Right lobe of liver (tissue), 6 donors: Measurements from ENCODE around the gene HP1BP3. TPM values are rescaled to one million over a fixed set of nuclear protein-coding genes. Genes with fewer than 3 reads are reported as not detected.

Source experiments
- ATAC-seq, 4 donors: fragments of 200-7000 bp; cut with Tn5 transposase; one replicate each; pipeline ENCODE4 v1.9.1; 2020; ENCODE audit warnings: mild to moderate bottlenecking in 4 of 4, moderate library complexity in 4 of 4
- DNase-seq, 3 donors: peaks; one replicate each; pipeline ENCODE4 v3.0.0-alpha.2; 2020
- H3K27ac ChIP-seq, 3 donors: fragments of 200-600 bp; one replicate each; pipeline ENCODE4 v1.8.0; 2022
- H3K27me3 ChIP-seq, 2 donors: fragments of 200-600 bp; one replicate each; pipeline ENCODE4 v1.8.0; 2022
- H3K36me3 ChIP-seq, 4 donors: fragments of 200-600 bp; sonication (generic) in 1 of 4; one replicate each; pipeline versions ENCODE4 v1.5.1 to v1.8.0; 2017 to 2022; ENCODE audit warnings: control low read depth in 1 of 4
- H3K4me1 ChIP-seq, 4 donors: fragments of 200-600 bp; sonication (generic) in 1 of 4; one replicate each; pipeline versions ENCODE4 v1.5.1 to v1.8.0; 2017 to 2022; ENCODE audit warnings: control low read depth in 1 of 4
- H3K4me3 ChIP-seq, 3 donors: fragments of 200-600 bp; one replicate each; pipeline ENCODE4 v1.8.0; 2022
- H3K9me3 ChIP-seq, 4 donors: fragments of 200-600 bp; sonication (generic) in 1 of 4; one replicate each; pipeline versions ENCODE4 v1.5.1 to v1.8.0; 2017 to 2022; ENCODE audit warnings: control low read depth in 1 of 4
- CTCF ChIP-seq, 4 donors: fragments of 200-600 bp in 3 of 4; fragments of 450-650 bp in 1 of 4; IDR thresholded peaks; one replicate each; pipeline versions ENCODE4 v1.5.1 to v1.8.0; 2016 to 2022; ENCODE audit warnings: antibody characterized with exemption in 4 of 4, mild to moderate bottlenecking in 2 of 4
- POLR2A ChIP-seq: fragments of 450-650 bp; IDR thresholded peaks from one replicate; pipeline ENCODE4 v1.6.1; 2017; ENCODE audit warnings: antibody characterized with exemption, mild to moderate bottlenecking
- WGBS: methylation state at CpG from one replicate; pipeline ENCODE4 v1.1.6; 2018; ENCODE audit warnings: low coverage, low lambda C conversion rate; ENCODE audit not compliant: insufficient coverage; ENCODE audit errors: missing lambda C conversion rate; 5-methylcytosine and 5-hydroxymethylcytosine counted together
- intact Hi-C, 2 donors: fragments of 100-400 bp; cut with DNase I; formaldehyde crosslinking; loops; one replicate each; pipeline versions ENCODE4 v1.11.2 to v1.14.1; 2022
- long read RNA-seq: library from polyadenylated mRNA; unstranded; transcript quantifications from one replicate; pipeline ENCODE4 v2.0.0, GENCODE V29; 2019
- total RNA-seq, 6 experiments: library from RNA; depleted of rRNA in 2 of 6; stranded (reverse); fragments of >200 nt in 2 of 6; fragmentation: NEBNext Ultra II Directional in 3 of 6; extraction: Animal tissue kit (Norgen Biotek cat#: 25700) in 3 of 6; gene quantifications; one replicate each; pipeline versions ENCODE4 v1.1.0 to v1.2.4, GENCODE V29; 2016 to 2023
- donor health status: DM: no; HTN: yes; CAD: no.
- donor health status: DM: no; HTN: no; CAD: no.
- donor health status: DM: no; HTN: no; CAD: no.
- donor health status: DM: no; HTN: yes; CAD: no.
- donor health status: DM: no; HTN: yes; CAD: no.

The HP1BP3 gene, protein sequence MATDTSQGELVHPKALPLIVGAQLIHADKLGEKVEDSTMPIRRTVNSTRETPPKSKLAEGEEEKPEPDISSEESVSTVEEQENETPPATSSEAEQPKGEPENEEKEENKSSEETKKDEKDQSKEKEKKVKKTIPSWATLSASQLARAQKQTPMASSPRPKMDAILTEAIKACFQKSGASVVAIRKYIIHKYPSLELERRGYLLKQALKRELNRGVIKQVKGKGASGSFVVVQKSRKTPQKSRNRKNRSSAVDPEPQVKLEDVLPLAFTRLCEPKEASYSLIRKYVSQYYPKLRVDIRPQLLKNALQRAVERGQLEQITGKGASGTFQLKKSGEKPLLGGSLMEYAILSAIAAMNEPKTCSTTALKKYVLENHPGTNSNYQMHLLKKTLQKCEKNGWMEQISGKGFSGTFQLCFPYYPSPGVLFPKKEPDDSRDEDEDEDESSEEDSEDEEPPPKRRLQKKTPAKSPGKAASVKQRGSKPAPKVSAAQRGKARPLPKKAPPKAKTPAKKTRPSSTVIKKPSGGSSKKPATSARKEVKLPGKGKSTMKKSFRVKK
- total RNA-seq = 10 to 100 TPM; 60.6 to 84.6 (median 70.7) TPM
- long read RNA-seq, partial matches to known transcripts = 6 of 8 reads
- long read RNA-seq, other reads (novel, unspliced or antisense) = 1 of 8 reads

- no peaks in the 10 kb centered on the region for H3K36me3 ChIP-seq
- peak; percentile 61 to 81 (median 72) for ATAC-seq
- H3K4me3 ChIP-seq = peak within 1 kb of the TSS; percentile 90 to 94 (median 90)
- peak within 1 kb of the TSS; percentile 96 to 97 (median 97) for H3K27ac ChIP-seq
- intact Hi-C loops = no loop called here
- peaks cover 0 to 14% (median 4%) of the 10 kb centered on the region in 4 donors for H3K4me1 ChIP-seq
- peak; percentile 83 to 86 (median 86) for DNase-seq
- TF ChIP-seq CTCF (IDR thresholded peaks at IDR 0.05) = no peak
- peak; percentile 66 for TF ChIP-seq POLR2A
- 0% methylated on average over 27 of the region's 99 CpGs for WGBS
- H3K9me3 ChIP-seq = no peaks in the 10 kb centered on the region
- no peaks in the 10 kb centered on the region for H3K27me3 ChIP-seq
These were observed at the start of gene HP1BP3 for GRCh38 chr1:20787029-20787839. Gene HP1BP3, minus strand, starts transcription at chr1:20787307. Its CDS starts 6,867 bp downstream, at chr1:20780440.

DNA sequence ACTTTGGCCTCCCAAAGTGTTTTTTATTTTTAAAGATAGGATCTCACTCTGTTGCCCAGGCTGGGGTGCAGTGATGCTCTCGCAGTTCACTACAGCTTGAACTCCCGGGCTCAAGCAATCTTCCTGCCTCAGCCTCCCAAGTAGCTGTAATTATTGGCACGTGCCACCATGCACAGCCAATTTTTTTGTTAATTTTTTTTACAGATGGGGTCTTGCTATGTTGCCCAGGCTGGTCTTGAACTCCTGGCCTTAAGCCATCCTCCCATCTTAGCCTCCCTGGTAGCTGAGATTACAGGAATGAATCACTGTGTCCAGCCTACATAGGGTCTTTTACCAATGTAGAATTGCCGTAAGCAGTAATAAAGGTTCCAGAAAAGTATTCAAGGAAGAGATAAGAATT, 49.1 kb upstream of the HP1BP3 start:
- no peaks in the 10 kb centered on the region for H3K36me3 ChIP-seq
- no peak for DNase-seq
- intact Hi-C loops = no loop called here
- no peak for TF ChIP-seq POLR2A
- TF ChIP-seq CTCF (IDR thresholded peaks at IDR 0.05) = no peak
- no peaks in the 10 kb centered on the region for H3K9me3 ChIP-seq
- no peak overlapping the region for H3K4me3 ChIP-seq
- H3K27me3 ChIP-seq = no peaks in the 10 kb centered on the region
- H3K27ac ChIP-seq = no peak overlapping the region
- 94% methylated on average over 4 of the region's 4 CpGs for WGBS
- no peaks in the 10 kb centered on the region for H3K4me1 ChIP-seq
- no peak for ATAC-seq

GRCh38 chr1:20834780-20835179, 47.7 kb upstream of the HP1BP3 start:
- DNase-seq = no peak
- Histone ChIP-seq H3K36me3 (no peaks in the 10 kb centered on the region), H3K9me3 (no peaks in the 10 kb centered on the region), H3K4me3 (no peak overlapping the region), H3K4me1 (no peaks in the 10 kb centered on the region), H3K27me3 (no peaks in the 10 kb centered on the region), H3K27ac (no peak overlapping the region)
- no peak for ATAC-seq
- TF ChIP-seq CTCF (IDR thresholded peaks at IDR 0.05) = no peak
- no peak for TF ChIP-seq POLR2A
- intact Hi-C loops = no loop called here

DNA sequence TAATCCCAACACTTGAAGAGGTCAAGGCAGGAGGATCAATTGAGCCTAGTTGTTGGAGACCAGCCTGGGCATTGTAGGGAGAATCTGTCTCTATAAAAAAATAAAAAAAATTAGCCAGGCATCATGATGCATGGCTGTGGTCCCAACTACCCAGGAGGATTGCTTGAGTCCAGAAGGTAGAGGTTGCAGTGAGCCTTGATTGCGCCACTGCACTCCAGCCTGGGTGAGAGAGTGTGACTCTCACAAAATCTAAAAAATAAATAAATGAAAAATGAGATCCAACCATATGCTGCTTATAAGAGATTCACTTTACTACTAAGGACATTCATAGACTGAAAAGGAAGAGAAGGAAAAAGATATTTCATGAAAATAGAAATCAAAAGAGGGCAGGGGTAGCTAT, 47.1 kb upstream of the HP1BP3 start:
- no peak overlapping the region for H3K27ac ChIP-seq
- DNase-seq (no peak), ATAC-seq (no peak)
- no peak overlapping the region for H3K4me3 ChIP-seq
- peaks cover 0 to under 1% (median 0%) of the 10 kb centered on the region in 4 donors for H3K36me3 ChIP-seq
- no peak for TF ChIP-seq POLR2A
- TF ChIP-seq CTCF (IDR thresholded peaks at IDR 0.05) = no peak
- no peaks in the 10 kb centered on the region for H3K4me1 ChIP-seq
- H3K9me3 ChIP-seq = no peaks in the 10 kb centered on the region
- WGBS = 100% methylated on average over 1 of the region's 1 CpG
- intact Hi-C loops = no loop called here
- no peaks in the 10 kb centered on the region for H3K27me3 ChIP-seq
